Type B pancreatic cell (in vitro differentiated cells): Measurements from ENCODE around the gene NTHL1. TPM values are rescaled to one million over a fixed set of nuclear protein-coding genes. Genes with fewer than 3 reads are reported as not detected.

Source experiments
- DNase-seq: peaks from one replicate; pipeline ENCODE4 v3.0.0; 2021; ENCODE audit warnings: mixed read lengths; ENCODE audit not compliant: unreplicated experiment; ENCODE audit errors: extremely low spot score
- H3K27ac Mint-ChIP-seq: 2 replicates; pipeline ENCODE4 v1.8.0; 2021; ENCODE audit warnings: mild to moderate bottlenecking, mixed read lengths
- H3K27me3 Mint-ChIP-seq: 2 replicates; pipeline ENCODE4 v1.8.0; 2021; ENCODE audit warnings: mixed read lengths
- H3K36me3 Mint-ChIP-seq: 2 replicates; pipeline ENCODE4 v1.8.0; 2021; ENCODE audit warnings: mixed read lengths
- H3K4me1 Mint-ChIP-seq: one replicate; pipeline ENCODE4 v1.8.0; 2021; ENCODE audit warnings: mixed read lengths; ENCODE audit not compliant: unreplicated experiment
- H3K4me3 Mint-ChIP-seq: 2 replicates; pipeline ENCODE4 v1.8.0; 2021; ENCODE audit warnings: mild to moderate bottlenecking, mixed read lengths
- H3K9me3 Mint-ChIP-seq: 2 replicates; pipeline ENCODE4 v1.8.0; 2021; ENCODE audit warnings: mixed read lengths
- CTCF ChIP-seq: fragments of 200-600 bp; sonication (generic); conservative IDR thresholded peaks from 2 replicates; pipeline ENCODE4 v1.5.0; 2021; ENCODE audit warnings: antibody characterized with exemption, mild to moderate bottlenecking
- total RNA-seq: library from RNA; stranded (reverse); gene quantifications from 2 replicates; pipeline ENCODE4 v1.2.1, GENCODE V29; 2021; ENCODE audit warnings: low replicate concordance

NTHL1 gene
- total RNA-seq, 1 donor from 2014 or later: 37.6 TPM

GRCh38 chr16:2028620-2029220, 18.9 kb downstream of the NTHL1 start:
- Mint-ChIP-seq H3K4me3 (no peak overlapping the region), H3K36me3 (no peaks in the 10 kb centered on the region), H3K4me1 (peaks cover 8% of the 10 kb centered on the region), H3K27ac (no peak overlapping the region), H3K9me3 (no peaks in the 10 kb centered on the region), H3K27me3 (peaks cover 11% of the 10 kb centered on the region)
- no peak for DNase-seq
- TF ChIP-seq CTCF: no peak

- H3K36me3 Mint-ChIP-seq: no peaks in the 10 kb centered on the region
- no peak overlapping the region for H3K27ac Mint-ChIP-seq
- H3K4me3 Mint-ChIP-seq: peak overlapping the region; percentile 87
- TF ChIP-seq CTCF: no peak
- no peaks in the 10 kb centered on the region for H3K9me3 Mint-ChIP-seq
- H3K4me1 Mint-ChIP-seq: peaks cover 12% of the 10 kb centered on the region
- H3K27me3 Mint-ChIP-seq: peaks cover 14% of the 10 kb centered on the region
- no peak for DNase-seq
These were observed 19.5 kb downstream of the NTHL1 start for GRCh38 chr16:2028146-2028545.

- Mint-ChIP-seq H3K27ac (peak overlapping the region; percentile 50), H3K9me3 (no peaks in the 10 kb centered on the region), H3K36me3 (no peaks in the 10 kb centered on the region), H3K27me3 (peaks cover 22% of the 10 kb centered on the region), H3K4me3 (peak overlapping the region; percentile 87), H3K4me1 (peaks cover 19% of the 10 kb centered on the region)
- DNase-seq: no peak
- TF ChIP-seq CTCF: no peak
These were observed 20.3 kb downstream of the NTHL1 start for GRCh38 chr16:2027024-2028010.

GRCh38 chr16:2026461-2027023, 21.1 kb downstream of the NTHL1 start, which contains the start of gene NHERF2:
Gene NHERF2, plus strand, starts transcription at chr16:2026902. Its CDS starts 104 bp downstream, at chr16:2027006.
- TF ChIP-seq CTCF: no peak
- Mint-ChIP-seq H3K4me3 (peak within 1 kb of the TSS; percentile 87), H3K4me1 (peaks cover 19% of the 10 kb centered on the region), H3K36me3 (no peaks in the 10 kb centered on the region), H3K27ac (peak within 1 kb of the TSS; percentile 50), H3K27me3 (peaks cover 27% of the 10 kb centered on the region), H3K9me3 (no peaks in the 10 kb centered on the region)
- no peak for DNase-seq

- Mint-ChIP-seq H3K27me3 (peaks cover 32% of the 10 kb centered on the region), H3K4me3 (peak overlapping the region; percentile 80), H3K36me3 (no peaks in the 10 kb centered on the region), H3K27ac (peak overlapping the region; percentile 31), H3K9me3 (no peaks in the 10 kb centered on the region), H3K4me1 (peaks cover 19% of the 10 kb centered on the region)
- TF ChIP-seq CTCF: no peak
- no peak for DNase-seq
These were observed 21.7 kb downstream of the NTHL1 start for GRCh38 chr16:2025878-2026460.
